ENCODE measurements around the gene C6orf120. TPM values are rescaled to one million over a fixed set of nuclear protein-coding genes. Genes with fewer than 3 reads are reported as not detected.
"Not testable (repeated sequence)": the region's sequence is repeated elsewhere in the genome, so short reads cannot be mapped to it uniquely, and the experiment has no call there.

The C6orf120 gene
- total RNA-seq, 1 donor from 2014 or later = 21.4 TPM

- TF ChIP-seq POLR2A (IDR thresholded peaks at IDR 0.05) = no peak
- no peak for TF ChIP-seq POLR2AphosphoS5 (IDR thresholded peaks at IDR 0.05; ENCODE audit: insufficient read depth in 1 of 2, low read depth in 1 of 2)
- TF ChIP-seq, protein P1, sequence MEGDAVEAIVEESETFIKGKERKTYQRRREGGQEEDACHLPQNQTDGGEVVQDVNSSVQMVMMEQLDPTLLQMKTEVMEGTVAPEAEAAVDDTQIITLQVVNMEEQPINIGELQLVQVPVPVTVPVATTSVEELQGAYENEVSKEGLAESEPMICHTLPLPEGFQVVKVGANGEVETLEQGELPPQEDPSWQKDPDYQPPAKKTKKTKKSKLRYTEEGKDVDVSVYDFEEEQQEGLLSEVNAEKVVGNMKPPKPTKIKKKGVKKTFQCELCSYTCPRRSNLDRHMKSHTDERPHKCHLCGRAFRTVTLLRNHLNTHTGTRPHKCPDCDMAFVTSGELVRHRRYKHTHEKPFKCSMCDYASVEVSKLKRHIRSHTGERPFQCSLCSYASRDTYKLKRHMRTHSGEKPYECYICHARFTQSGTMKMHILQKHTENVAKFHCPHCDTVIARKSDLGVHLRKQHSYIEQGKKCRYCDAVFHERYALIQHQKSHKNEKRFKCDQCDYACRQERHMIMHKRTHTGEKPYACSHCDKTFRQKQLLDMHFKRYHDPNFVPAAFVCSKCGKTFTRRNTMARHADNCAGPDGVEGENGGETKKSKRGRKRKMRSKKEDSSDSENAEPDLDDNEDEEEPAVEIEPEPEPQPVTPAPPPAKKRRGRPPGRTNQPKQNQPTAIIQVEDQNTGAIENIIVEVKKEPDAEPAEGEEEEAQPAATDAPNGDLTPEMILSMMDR (IDR thresholded peaks at IDR 0.05) = no peak
- no peak overlapping the region for H3K4me3 ChIP-seq
- intact Hi-C loops (cut with DNase I) = no loop called here
- H3K27ac ChIP-seq = no peak overlapping the region
- H3K36me3 ChIP-seq = peaks cover 3 to 28% of the 10 kb centered on the region in 2 donors
- H3K4me1 ChIP-seq = no peaks in the 10 kb centered on the region
- peaks cover 8% of the 10 kb centered on the region for H3K9me3 ChIP-seq
- no peak for DNase-seq (ENCODE audit: extremely low spot score in 2 of 2)
- no peaks in the 10 kb centered on the region for H3K27me3 ChIP-seq
Observed at GRCh38 chr6:169689287-169689686, 12.6 kb upstream of the C6orf120 start.

DNA sequence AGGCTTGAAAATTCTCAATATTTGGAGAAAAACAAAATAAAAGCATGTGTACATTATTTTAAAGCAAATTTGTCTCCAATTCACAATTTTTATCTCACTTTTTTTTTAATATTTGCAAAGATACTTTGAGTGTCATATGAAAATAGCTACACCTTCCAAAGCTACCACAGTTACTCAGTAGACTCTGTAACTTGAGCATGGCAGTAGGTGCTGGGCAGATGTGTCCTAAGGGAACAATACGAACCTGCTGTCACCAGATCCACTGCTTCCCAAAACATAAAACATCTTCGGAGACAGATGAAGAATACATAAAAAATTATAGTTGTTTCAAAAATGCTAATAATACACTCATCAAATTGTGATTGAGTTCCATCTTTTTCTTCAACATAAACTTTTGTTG is 10.7 kb upstream of the C6orf120 start:
- Histone ChIP-seq H3K36me3 (peaks cover 1 to 20% of the 10 kb centered on the region in 2 donors), H3K4me1 (no peaks in the 10 kb centered on the region), H3K9me3 (no peaks in the 10 kb centered on the region), H3K4me3 (no peak overlapping the region), H3K27ac (no peak overlapping the region), H3K27me3 (no peaks in the 10 kb centered on the region)
- TF ChIP-seq, protein P1 (IDR thresholded peaks at IDR 0.05) = no peak
- no peak for TF ChIP-seq POLR2AphosphoS5 (IDR thresholded peaks at IDR 0.05; ENCODE audit: insufficient read depth in 1 of 2, low read depth in 1 of 2)
- no peak for TF ChIP-seq POLR2A (IDR thresholded peaks at IDR 0.05)
- intact Hi-C loops (cut with DNase I) = no loop called here
- DNase-seq (ENCODE audit: extremely low spot score in 2 of 2) = no peak

- Histone ChIP-seq H3K36me3 (peaks cover 0 to 13% of the 10 kb centered on the region in 2 donors), H3K9me3 (no peaks in the 10 kb centered on the region), H3K27ac (no peak overlapping the region), H3K4me3 (no peak overlapping the region), H3K4me1 (no peaks in the 10 kb centered on the region), H3K27me3 (no peaks in the 10 kb centered on the region)
- no peak for DNase-seq (ENCODE audit: extremely low spot score in 2 of 2)
- TF ChIP-seq, protein P1 (IDR thresholded peaks at IDR 0.05) = no peak
- TF ChIP-seq POLR2A (IDR thresholded peaks at IDR 0.05) (no peak), POLR2AphosphoS5 (IDR thresholded peaks at IDR 0.05; ENCODE audit: insufficient read depth in 1 of 2, low read depth in 1 of 2) (no peak)
- intact Hi-C loops (cut with DNase I) = no loop called here
Observed at GRCh38 chr6:169692516-169692915, 9.4 kb upstream of the C6orf120 start.

GRCh38 chr6:169695131-169695530 is 6.8 kb upstream of the C6orf120 start:
- H3K27me3 ChIP-seq = no peaks in the 10 kb centered on the region
- no peaks in the 10 kb centered on the region for H3K9me3 ChIP-seq
- peaks cover 16% of the 10 kb centered on the region for H3K4me1 ChIP-seq
- TF ChIP-seq, protein P1 (IDR thresholded peaks at IDR 0.05) = no peak
- TF ChIP-seq POLR2A (IDR thresholded peaks at IDR 0.05) = no peak
- intact Hi-C loops (cut with DNase I) = no loop called here
- DNase-seq (ENCODE audit: extremely low spot score in 2 of 2) = no peak
- H3K27ac ChIP-seq = no peak overlapping the region
- no peaks in the 10 kb centered on the region for H3K36me3 ChIP-seq
- no peak overlapping the region for H3K4me3 ChIP-seq

DNA sequence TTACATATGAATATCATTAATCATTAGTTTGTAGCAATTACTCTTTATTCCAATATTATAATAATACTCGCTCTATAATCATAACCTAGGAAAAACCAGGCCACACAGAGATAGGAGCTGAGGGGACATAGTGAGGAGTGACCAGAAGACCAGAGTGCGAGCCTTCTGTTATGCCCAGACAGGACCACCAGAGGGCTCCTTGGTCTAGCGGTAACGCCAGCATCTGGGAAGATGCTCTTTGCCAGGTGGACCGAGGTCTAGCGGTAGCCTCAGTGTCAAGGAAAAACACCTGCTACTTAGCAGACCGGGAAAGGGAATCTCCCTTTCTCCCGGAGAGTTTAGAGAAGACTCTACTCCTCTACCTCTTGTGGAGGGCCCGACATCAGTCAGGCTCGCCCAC is 4.8 kb upstream of the C6orf120 start:
- H3K27ac ChIP-seq; H3K27me3 ChIP-seq; DNase-seq (ENCODE audit: extremely low spot score in 2 of 2); H3K4me3 ChIP-seq; intact Hi-C loops (cut with DNase I); H3K36me3 ChIP-seq; H3K9me3 ChIP-seq: not testable (repeated sequence)
- H3K4me1 ChIP-seq = peaks cover 28% of the 10 kb centered on the region

DNA sequence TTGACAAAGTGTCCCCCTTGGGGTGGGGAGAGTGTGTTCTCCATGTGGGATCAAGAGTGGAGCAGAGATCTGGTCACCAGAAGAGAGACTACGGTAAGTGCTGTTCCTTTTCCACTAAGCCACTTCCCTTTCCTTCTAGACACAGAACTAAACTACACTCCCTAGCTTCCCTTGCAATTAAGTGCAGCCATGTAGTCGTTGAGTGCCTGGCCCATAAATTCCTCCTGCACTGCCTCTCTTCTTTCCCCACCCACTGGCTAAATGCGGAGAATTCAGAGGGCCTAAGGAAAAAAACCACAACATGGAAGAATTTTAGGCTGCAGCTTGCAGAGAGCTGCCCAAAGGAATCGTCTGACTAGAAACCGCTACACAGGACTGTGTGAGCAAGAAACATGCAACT is 1.6 kb upstream of the C6orf120 start:
- peaks cover 0 to 10% of the 10 kb centered on the region in 2 donors for H3K36me3 ChIP-seq
- peaks cover 57% of the 10 kb centered on the region for H3K4me1 ChIP-seq
- no peaks in the 10 kb centered on the region for H3K9me3 ChIP-seq
- no peak overlapping the region for H3K4me3 ChIP-seq
- DNase-seq (ENCODE audit: extremely low spot score in 2 of 2) = no peak
- TF ChIP-seq POLR2A (IDR thresholded peaks at IDR 0.05) = no peak
- TF ChIP-seq POLR2AphosphoS5 (IDR thresholded peaks at IDR 0.05; ENCODE audit: insufficient read depth in 1 of 2, low read depth in 1 of 2) = no peak
- TF ChIP-seq, protein P1 (IDR thresholded peaks at IDR 0.05) = no peak
- no peak overlapping the region for H3K27ac ChIP-seq
- intact Hi-C loops (cut with DNase I) = no loop called here
- H3K27me3 ChIP-seq = no peaks in the 10 kb centered on the region
